NCI-H748 (cell line): ENCODE results near the gene RNF4.
"Not testable (repeated sequence)": the region's sequence is repeated elsewhere in the genome, so short reads cannot be mapped to it uniquely, and the experiment has no call there.

Experiments
- DNase-seq: peaks from one replicate; lab custom pipeline; 2025; ENCODE audit not compliant: unreplicated experiment; lab: John Stamatoyannopoulos, UW

RNF4 gene

DNA sequence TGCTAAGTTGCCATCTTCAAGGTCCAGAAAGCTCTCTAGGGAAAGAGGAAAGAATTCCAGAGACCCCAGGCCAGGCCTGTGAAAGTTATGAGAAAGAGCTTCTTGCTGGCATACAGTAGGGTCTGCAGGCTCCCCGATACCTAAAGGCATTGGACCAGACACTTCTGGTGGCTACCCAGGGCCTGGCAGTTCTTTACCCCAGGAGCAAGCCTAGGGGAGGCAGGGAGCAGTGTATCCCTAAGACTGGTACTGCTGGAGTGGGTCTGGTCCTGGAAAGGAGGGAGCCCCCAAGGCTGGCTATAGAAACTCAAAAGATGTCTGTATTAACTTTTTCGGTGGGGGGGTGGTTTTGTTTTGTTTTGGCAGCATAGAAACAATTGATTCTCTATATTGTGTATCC, 47.7 kb downstream of the RNF4 start:
- no peak for DNase-seq

GRCh38 chr4:2526559-2526958, 57.7 kb downstream of the RNF4 start:
- no peak for DNase-seq

GRCh38 chr4:2534904-2535375, 66.0 kb downstream of the RNF4 start:
- DNase-seq, result no peak

DNA sequence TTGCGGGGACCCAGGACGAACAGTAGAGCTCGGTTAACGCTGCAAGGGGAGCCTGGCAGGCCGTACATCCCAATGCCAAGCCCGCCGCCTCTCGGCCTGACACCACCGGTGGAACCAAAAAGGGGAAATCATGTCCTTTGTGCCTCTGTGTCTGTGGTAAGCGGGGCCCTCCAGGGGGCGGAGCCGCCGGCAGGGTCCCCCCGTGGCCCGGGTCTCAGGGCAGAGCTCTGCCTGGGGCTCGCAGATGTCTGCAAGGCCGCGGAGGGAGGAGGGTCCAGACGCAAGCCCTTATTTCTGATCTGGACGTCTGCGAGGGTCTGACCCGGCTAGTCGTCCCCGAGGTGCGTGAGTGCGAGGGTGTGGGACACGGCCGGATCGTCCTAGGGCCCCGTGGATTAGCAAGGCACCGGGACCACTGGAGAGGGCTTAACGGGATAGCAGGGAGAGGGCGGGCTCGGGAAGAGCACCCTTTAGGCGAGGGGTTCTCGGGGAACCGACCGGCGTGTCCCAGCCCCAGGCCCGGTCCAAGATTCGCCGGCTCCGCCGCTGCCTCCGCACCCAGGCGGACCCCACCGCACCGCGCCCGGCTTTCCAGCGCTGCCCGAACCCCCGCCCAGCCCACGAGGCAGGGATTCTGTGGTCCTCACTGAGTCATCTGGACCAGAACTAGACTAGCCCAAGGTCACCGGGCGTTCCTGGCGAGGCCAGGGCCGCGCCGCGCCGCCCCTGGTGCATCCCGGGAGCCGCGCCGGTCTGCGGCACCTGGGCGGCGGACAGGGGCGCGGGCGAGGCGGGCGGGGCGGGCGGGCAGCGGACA, 66.7 kb downstream of the RNF4 start:
- DNase-seq, result peak; percentile 5

GRCh38 chr4:2536193-2537010, 67.5 kb downstream of the RNF4 start, which contains the start of gene FAM193A:
FAM193A (plus strand) TSS chr4:2536647; CDS start chr4:2536916, 269 bp downstream.
- peak; percentile 94 for DNase-seq

DNA sequence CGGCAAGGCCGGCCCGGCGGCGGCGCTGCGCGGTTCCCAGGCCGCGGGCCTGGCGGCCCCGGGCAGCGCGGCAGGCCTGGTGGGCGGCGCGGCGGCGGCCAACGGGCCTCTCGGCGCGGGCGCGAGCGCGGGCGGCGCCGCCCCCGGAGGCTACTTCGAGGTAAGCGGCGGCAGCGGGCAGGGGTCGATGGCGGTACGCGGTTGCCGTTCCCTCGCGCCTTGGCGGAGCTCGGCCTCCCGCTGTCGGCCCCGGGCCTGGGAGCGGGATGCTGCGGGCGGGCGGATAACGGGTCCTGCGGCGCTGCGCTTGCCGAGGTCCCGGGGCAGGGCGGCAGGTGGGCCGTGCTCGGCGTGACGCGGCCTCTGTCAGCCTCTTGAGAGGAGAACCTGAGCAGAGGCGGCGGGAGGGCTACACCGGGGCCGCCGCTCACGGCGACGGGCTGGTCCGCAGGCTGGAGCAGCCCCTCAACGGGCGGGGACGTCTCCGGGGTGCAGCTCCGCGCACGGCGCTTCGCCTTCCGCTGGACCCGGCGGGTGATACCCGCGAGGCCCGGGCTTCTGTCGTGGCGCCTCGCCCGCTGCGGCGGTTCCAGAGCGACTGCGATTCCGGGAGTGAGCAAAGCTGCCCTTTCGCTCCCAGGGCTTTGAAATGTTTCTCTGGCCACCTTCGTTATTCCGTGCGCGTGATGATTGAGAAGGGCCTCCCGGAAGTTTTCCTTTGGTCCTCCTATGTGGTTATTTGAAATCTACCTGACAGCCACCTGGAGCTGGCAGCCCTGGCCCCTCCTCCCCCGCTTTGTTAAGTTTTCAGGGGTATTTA, 68.3 kb downstream of the RNF4 start:
- peak; percentile 45 for DNase-seq

DNA sequence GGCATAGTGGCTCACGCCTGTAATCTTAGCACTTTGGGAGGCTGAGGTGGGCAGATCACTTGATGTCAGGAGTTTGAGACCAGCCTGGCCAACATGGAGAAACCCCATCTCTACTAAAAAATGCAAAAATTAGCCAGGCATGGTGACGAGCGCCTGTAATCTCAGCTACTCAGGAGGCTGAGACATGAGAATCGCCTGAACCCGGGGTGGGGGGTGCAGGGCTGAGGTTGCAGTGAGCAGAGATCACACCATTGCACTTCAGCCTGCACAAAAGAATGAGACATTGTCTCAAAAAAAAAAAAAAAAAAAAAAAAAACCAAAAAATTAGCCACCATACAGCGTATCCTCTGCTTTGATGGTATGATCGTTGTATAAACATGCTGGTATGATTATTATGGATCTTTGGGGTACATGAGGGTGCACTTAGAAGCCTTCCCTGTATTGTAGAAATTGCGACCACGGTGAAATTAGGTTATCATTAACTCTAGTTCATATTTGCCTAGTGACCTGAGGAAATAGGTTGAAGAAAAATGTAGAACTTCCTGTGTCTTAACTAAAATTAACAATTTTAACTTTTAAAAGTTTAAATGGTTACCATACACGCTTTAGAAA, 74.8 kb downstream of the RNF4 start:
- not testable (repeated sequence) for DNase-seq

DNA sequence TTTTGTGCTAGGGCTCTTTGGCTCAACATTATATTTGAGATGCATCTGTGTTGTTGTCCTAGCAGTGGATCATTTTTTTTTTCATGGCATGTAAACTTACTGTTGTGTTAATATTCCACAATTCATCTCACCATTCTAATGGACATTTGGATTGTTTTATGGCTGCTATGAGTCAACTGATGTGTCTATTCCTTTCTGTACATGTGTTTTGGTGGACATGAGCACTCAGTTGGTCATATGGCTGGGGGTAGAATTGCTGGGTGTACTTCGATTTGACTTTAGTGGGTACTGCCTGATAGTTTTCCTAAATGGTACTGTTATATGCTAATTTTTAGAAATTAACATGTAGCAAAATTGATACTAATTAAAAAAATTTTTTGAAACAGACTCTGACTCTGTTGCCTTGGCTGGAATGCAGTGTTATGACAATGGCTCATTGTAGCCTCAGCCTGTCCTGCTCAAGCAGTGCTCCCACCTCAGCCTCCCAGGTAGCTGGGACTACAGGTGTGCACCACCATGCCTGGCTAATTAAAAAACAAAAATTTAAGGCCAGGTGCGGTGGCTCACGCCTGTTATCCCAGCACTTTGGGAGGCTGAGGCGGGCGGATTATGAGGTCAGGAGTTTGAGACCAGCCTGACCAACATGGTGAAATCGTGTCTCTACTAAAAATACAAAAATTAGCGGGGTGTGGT, 76.6 kb downstream of the RNF4 start:
- no peak for DNase-seq

GRCh38 chr4:2546286-2546823, 77.4 kb downstream of the RNF4 start:
- DNase-seq, result no peak

- DNase-seq, result not testable (repeated sequence)
These were observed 78.2 kb downstream of the RNF4 start for GRCh38 chr4:2546961-2547691.

DNA sequence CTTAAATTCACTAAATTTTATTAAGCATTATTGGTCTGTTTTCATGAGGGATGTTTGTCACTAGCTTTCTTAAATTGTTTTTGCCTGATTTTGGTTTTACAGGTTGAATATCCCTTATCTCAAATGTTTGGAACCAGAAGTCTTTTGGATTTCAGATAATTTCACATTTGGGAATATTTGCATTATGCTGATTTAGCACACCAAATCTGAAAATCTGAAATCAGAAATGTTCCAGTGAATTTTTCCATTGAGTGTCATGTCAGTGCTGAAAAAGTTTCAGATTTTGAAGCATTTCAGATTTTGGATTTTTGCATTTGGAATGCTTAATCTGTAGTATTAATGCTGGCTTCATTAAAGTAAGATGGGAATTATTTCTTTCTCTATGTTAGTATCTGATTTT, 82.2 kb downstream of the RNF4 start:
- DNase-seq, result no peak

- DNase-seq, result no peak
These were observed 83.9 kb downstream of the RNF4 start for GRCh38 chr4:2552806-2553205.

DNA sequence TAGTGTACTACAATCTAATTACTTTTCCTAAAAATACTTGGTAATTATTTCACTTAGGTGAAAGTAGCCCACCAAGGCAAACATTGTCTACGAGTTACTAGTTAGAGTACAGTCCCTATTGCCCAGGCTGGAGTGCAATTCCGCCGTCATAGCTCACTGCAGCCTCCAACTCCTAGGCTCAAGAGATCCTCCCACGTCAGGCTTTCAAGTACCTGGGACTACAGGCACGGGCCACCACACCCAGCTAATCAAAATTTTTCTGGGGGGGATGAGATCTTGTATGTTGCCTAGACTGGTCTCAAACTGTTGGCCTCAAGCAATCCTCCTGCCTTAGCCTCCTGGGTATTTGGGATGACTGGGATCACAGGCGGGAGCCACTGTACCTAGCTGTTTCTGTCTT, 89.4 kb downstream of the RNF4 start:
- DNase-seq, result no peak

- no peak for DNase-seq
These were observed 91.3 kb downstream of the RNF4 start for GRCh38 chr4:2560167-2560566.
